Measurements from ENCODE around the gene MRPL48.

MRPL48 gene

GRCh38 chr11:73839123-73839457 is 51.4 kb downstream of the MRPL48 start:
- H4K20me1 ChIP-seq (ENCODE audit: insufficient read depth, low read length), result no peaks in the 10 kb centered on the region
- no peaks in the 10 kb centered on the region for H3K79me2 ChIP-seq (ENCODE audit: low read length)
- H3K9me3 ChIP-seq (ENCODE audit: insufficient read depth, low read length), result no peaks in the 10 kb centered on the region
- H3K36me3 ChIP-seq (replicated peaks; ENCODE audit: low read depth, low read length), result peaks cover 5% of the 10 kb centered on the region
- TF ChIP-seq EZH2phosphoT487 (IDR thresholded peaks at IDR 0.05; ENCODE audit: low read depth) (no peak), CTCF (IDR thresholded peaks at IDR 0.05; ENCODE audit: low read depth, low read length) (no peak)
- no peak overlapping the region for H2AFZ ChIP-seq (ENCODE audit: low read depth, low read length)
- H3K4me2 ChIP-seq (ENCODE audit: low read length), result no peak overlapping the region
- H3K27me3 ChIP-seq (ENCODE audit: low read depth, low read length), result no peaks in the 10 kb centered on the region
- H3K27ac ChIP-seq (ENCODE audit: low read length), result no peak overlapping the region
- peaks cover 2% of the 10 kb centered on the region for H3K4me1 ChIP-seq (ENCODE audit: low read length)
- H3K4me3 ChIP-seq (ENCODE audit: low read length), result no peak overlapping the region
- no peak overlapping the region for H3K9ac ChIP-seq (ENCODE audit: low read length)

GRCh38 chr11:73851046-73851764 is 63.5 kb downstream of the MRPL48 start:
- H3K9ac ChIP-seq (ENCODE audit: low read length), result no peak overlapping the region
- no peaks in the 10 kb centered on the region for H3K36me3 ChIP-seq (replicated peaks; ENCODE audit: low read depth, low read length)
- H3K27me3 ChIP-seq (ENCODE audit: low read depth, low read length), result no peaks in the 10 kb centered on the region
- no peaks in the 10 kb centered on the region for H3K9me3 ChIP-seq (ENCODE audit: insufficient read depth, low read length)
- H3K79me2 ChIP-seq (ENCODE audit: low read length), result no peaks in the 10 kb centered on the region
- no peaks in the 10 kb centered on the region for H4K20me1 ChIP-seq (ENCODE audit: insufficient read depth, low read length)
- H3K4me1 ChIP-seq (ENCODE audit: low read length), result peaks cover 3% of the 10 kb centered on the region
- no peak overlapping the region for H2AFZ ChIP-seq (ENCODE audit: low read depth, low read length)
- H3K4me3 ChIP-seq (ENCODE audit: low read length), result no peak overlapping the region
- H3K4me2 ChIP-seq (ENCODE audit: low read length), result no peak overlapping the region
- TF ChIP-seq EZH2phosphoT487 (IDR thresholded peaks at IDR 0.05; ENCODE audit: low read depth) (no peak), CTCF (IDR thresholded peaks at IDR 0.05; ENCODE audit: low read depth, low read length) (no peak)
- no peak overlapping the region for H3K27ac ChIP-seq (ENCODE audit: low read length)

- Histone ChIP-seq H3K79me2 (ENCODE audit: low read length) (no peaks in the 10 kb centered on the region), H3K4me3 (ENCODE audit: low read length) (no peak overlapping the region), H4K20me1 (ENCODE audit: insufficient read depth, low read length) (no peaks in the 10 kb centered on the region), H3K9ac (ENCODE audit: low read length) (no peak overlapping the region), H3K36me3 (replicated peaks; ENCODE audit: low read depth, low read length) (no peaks in the 10 kb centered on the region), H3K4me1 (ENCODE audit: low read length) (peaks cover 3% of the 10 kb centered on the region), H3K27me3 (ENCODE audit: low read depth, low read length) (no peaks in the 10 kb centered on the region), H3K27ac (ENCODE audit: low read length) (no peak overlapping the region), H2AFZ (ENCODE audit: low read depth, low read length) (no peak overlapping the region), H3K9me3 (ENCODE audit: insufficient read depth, low read length) (no peaks in the 10 kb centered on the region), H3K4me2 (ENCODE audit: low read length) (no peak overlapping the region)
- TF ChIP-seq CTCF (IDR thresholded peaks at IDR 0.05; ENCODE audit: low read depth, low read length) (no peak), EZH2phosphoT487 (IDR thresholded peaks at IDR 0.05; ENCODE audit: low read depth) (no peak)
Measured at GRCh38 chr11:73852049-73852448, 64.4 kb downstream of the MRPL48 start.

GRCh38 chr11:73854680-73855079 is 67.0 kb downstream of the MRPL48 start:
- Histone ChIP-seq H3K9me3 (ENCODE audit: insufficient read depth, low read length) (no peaks in the 10 kb centered on the region), H3K4me1 (ENCODE audit: low read length) (peaks cover 3% of the 10 kb centered on the region), H3K27me3 (ENCODE audit: low read depth, low read length) (no peaks in the 10 kb centered on the region), H3K79me2 (ENCODE audit: low read length) (no peaks in the 10 kb centered on the region), H2AFZ (ENCODE audit: low read depth, low read length) (no peak overlapping the region), H3K9ac (ENCODE audit: low read length) (no peak overlapping the region), H3K27ac (ENCODE audit: low read length) (no peak overlapping the region), H3K4me2 (ENCODE audit: low read length) (no peak overlapping the region), H4K20me1 (ENCODE audit: insufficient read depth, low read length) (no peaks in the 10 kb centered on the region), H3K36me3 (replicated peaks; ENCODE audit: low read depth, low read length) (peaks cover 9% of the 10 kb centered on the region), H3K4me3 (ENCODE audit: low read length) (no peak overlapping the region)
- TF ChIP-seq CTCF (IDR thresholded peaks at IDR 0.05; ENCODE audit: low read depth, low read length) (no peak), EZH2phosphoT487 (IDR thresholded peaks at IDR 0.05; ENCODE audit: low read depth) (no peak)

Measured in OCI-LY3 (cell line).